Measurements from ENCODE around the gene SMARCD3.

DNA sequence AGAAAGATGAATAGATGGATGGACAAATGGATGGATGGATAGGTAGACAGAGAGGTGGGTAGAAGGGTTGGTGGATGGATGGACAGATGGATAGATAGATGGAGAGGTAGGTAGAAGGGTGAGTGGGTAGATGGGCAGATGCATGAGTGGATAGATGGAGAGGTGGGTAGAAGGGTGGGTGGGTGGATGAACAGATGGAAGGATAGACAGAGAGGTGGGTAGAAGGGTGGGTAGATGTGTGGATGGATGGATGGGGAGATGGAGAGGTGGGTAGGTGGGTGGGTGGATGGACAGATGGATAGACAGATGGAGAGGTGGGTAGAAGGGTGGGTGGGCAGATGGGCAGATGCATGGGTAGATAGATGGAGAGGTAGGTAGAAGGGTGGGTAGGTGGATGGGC lies 50.6 kb downstream of the SMARCD3 start:
- TF ChIP-seq, protein P1, sequence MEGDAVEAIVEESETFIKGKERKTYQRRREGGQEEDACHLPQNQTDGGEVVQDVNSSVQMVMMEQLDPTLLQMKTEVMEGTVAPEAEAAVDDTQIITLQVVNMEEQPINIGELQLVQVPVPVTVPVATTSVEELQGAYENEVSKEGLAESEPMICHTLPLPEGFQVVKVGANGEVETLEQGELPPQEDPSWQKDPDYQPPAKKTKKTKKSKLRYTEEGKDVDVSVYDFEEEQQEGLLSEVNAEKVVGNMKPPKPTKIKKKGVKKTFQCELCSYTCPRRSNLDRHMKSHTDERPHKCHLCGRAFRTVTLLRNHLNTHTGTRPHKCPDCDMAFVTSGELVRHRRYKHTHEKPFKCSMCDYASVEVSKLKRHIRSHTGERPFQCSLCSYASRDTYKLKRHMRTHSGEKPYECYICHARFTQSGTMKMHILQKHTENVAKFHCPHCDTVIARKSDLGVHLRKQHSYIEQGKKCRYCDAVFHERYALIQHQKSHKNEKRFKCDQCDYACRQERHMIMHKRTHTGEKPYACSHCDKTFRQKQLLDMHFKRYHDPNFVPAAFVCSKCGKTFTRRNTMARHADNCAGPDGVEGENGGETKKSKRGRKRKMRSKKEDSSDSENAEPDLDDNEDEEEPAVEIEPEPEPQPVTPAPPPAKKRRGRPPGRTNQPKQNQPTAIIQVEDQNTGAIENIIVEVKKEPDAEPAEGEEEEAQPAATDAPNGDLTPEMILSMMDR (IDR thresholded peaks at IDR 0.05 in 2 of 3, conservative IDR thresholded peaks at IDR 0.05 in 1 of 3; ENCODE audit: borderline replicate concordance in 1 of 3, insufficient read depth in 1 of 3, low read depth in 2 of 3, low read length in 2 of 3) = no peak
- TF ChIP-seq EZH2 (IDR thresholded peaks at IDR 0.05) (no peak), EGR1 (IDR thresholded peaks at IDR 0.05; ENCODE audit: low read depth) (no peak), ZNF274 (IDR thresholded peaks at IDR 0.05; ENCODE audit: low read depth, low read length) (no peak), YY1 (IDR thresholded peaks at IDR 0.05; ENCODE audit: extremely low read depth, insufficient replicate concordance, low read depth, low read length) (no peak), POLR2AphosphoS5 (IDR thresholded peaks at IDR 0.05; ENCODE audit: low read depth, low read length) (no peak), SIN3A (IDR thresholded peaks at IDR 0.05; ENCODE audit: low read depth) (no peak), FOSL1 (IDR thresholded peaks at IDR 0.05; ENCODE audit: low read depth) (no peak)
- TF ChIP-seq, protein P2, sequence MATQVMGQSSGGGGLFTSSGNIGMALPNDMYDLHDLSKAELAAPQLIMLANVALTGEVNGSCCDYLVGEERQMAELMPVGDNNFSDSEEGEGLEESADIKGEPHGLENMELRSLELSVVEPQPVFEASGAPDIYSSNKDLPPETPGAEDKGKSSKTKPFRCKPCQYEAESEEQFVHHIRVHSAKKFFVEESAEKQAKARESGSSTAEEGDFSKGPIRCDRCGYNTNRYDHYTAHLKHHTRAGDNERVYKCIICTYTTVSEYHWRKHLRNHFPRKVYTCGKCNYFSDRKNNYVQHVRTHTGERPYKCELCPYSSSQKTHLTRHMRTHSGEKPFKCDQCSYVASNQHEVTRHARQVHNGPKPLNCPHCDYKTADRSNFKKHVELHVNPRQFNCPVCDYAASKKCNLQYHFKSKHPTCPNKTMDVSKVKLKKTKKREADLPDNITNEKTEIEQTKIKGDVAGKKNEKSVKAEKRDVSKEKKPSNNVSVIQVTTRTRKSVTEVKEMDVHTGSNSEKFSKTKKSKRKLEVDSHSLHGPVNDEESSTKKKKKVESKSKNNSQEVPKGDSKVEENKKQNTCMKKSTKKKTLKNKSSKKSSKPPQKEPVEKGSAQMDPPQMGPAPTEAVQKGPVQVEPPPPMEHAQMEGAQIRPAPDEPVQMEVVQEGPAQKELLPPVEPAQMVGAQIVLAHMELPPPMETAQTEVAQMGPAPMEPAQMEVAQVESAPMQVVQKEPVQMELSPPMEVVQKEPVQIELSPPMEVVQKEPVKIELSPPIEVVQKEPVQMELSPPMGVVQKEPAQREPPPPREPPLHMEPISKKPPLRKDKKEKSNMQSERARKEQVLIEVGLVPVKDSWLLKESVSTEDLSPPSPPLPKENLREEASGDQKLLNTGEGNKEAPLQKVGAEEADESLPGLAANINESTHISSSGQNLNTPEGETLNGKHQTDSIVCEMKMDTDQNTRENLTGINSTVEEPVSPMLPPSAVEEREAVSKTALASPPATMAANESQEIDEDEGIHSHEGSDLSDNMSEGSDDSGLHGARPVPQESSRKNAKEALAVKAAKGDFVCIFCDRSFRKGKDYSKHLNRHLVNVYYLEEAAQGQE (IDR thresholded peaks at IDR 0.05; ENCODE audit: low read depth) = no peak
